ENCODE measurements around the gene SCAPER. TPM values are rescaled to one million over a fixed set of nuclear protein-coding genes. Genes with fewer than 3 reads are reported as not detected.
A peak's percentile ranks its signal among the peaks of the same experiment; 100 is the strongest.

The SCAPER gene
- total and polyA plus RNA-seq, 8 donors, result 4.9 to 136 (median 18.2) TPM

DNA sequence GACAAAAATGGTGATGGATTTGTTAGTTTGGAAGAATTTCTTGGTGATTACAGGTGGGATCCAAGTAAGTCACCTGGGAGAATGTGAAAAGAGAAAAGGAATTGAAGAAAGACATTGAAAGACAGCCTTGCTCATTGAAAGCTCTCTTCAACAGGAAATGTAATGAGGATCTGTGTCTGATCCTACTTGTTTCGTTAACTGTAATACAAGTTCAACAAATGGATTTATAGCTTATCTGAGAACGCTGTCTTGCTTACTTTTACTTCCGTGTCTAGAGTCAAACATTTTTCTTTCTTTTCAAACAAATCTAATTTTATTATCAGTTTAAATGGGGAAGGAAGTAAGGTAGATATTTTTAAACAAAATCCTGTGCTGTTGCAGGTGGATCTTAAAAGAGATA lies 42.3 kb upstream of the SCAPER start:
- DNase-seq, result no peak
- H3K36me3 ChIP-seq, result peaks cover 15 to 59% (median 55%) of the 10 kb centered on the region in 4 donors
- no peak overlapping the region for H3K4me3 ChIP-seq
- H3K4me1 ChIP-seq, result peaks cover 0 to 7% (median 0%) of the 10 kb centered on the region in 4 donors
- no peak overlapping the region for H3K27ac ChIP-seq
- no peaks in the 10 kb centered on the region for H3K27me3 ChIP-seq
- WGBS, 5 donors, result 36 to 58% (median 43%) methylated on average over 3 of the region's 3 CpGs
- H3K9me3 ChIP-seq, result no peaks in the 10 kb centered on the region
- TF ChIP-seq POLR2A (IDR thresholded peaks at IDR 0.05), result no peak
- TF ChIP-seq POLR2AphosphoS5 (IDR thresholded peaks at IDR 0.05), result no peak
- TF ChIP-seq CTCF (IDR thresholded peaks at IDR 0.05), result no peak
- no peak for TF ChIP-seq EP300 (IDR thresholded peaks at IDR 0.05)
- intact Hi-C loops (cut with DNase I; ENCODE audit: low total_unique reads), result no loop called here

DNA sequence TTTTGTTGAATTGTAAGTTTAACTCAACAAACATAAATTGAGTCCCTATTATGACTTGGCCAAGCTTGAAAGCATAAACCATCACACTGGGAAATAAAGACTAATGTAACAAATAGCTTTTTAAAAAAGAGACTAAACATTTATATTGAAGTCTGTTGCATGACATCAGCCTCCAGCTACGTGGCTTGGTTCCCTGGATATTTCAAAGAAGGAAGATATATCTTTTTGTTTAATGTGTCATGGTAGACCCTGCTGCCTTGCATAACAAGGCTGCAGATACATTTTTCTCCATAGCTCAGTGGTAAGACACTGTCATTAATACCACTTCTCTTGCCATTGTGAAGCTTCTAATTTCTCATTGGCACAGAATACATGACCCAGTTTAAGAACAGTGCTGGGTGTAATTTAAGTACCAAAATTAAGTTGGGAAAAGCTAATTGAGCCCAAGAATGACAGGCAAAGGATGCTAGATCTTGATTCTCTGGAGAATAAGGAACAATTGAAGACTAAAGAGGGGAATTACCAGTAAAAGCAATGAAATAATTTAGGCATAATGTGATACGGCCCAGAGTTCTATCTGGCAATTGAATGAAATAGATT lies 40.5 kb upstream of the SCAPER start:
- DNase-seq, result peak in 1 of 2 donors; percentile 53
- Histone ChIP-seq H3K36me3 (peaks cover 15 to 51% (median 49%) of the 10 kb centered on the region in 4 donors), H3K27ac (no peak overlapping the region), H3K9me3 (no peaks in the 10 kb centered on the region), H3K4me1 (peaks cover 0 to 7% (median 0%) of the 10 kb centered on the region in 4 donors), H3K27me3 (no peaks in the 10 kb centered on the region), H3K4me3 (no peak overlapping the region)
- intact Hi-C loops (cut with DNase I; ENCODE audit: low total_unique reads), result no loop called here
- WGBS, 5 donors, result 69 to 86% (median 80%) methylated on average over 2 of the region's 2 CpGs
- no peak for TF ChIP-seq EP300 (IDR thresholded peaks at IDR 0.05)
- TF ChIP-seq CTCF (IDR thresholded peaks at IDR 0.05), result no peak
- no peak for TF ChIP-seq POLR2A (IDR thresholded peaks at IDR 0.05)
- TF ChIP-seq POLR2AphosphoS5 (IDR thresholded peaks at IDR 0.05), result no peak

- Histone ChIP-seq H3K27me3 (no peaks in the 10 kb centered on the region), H3K27ac (no peak overlapping the region), H3K4me1 (peaks cover 0 to 7% (median 0%) of the 10 kb centered on the region in 4 donors), H3K9me3 (no peaks in the 10 kb centered on the region), H3K36me3 (peaks cover 19 to 43% (median 35%) of the 10 kb centered on the region in 4 donors), H3K4me3 (no peak overlapping the region)
- TF ChIP-seq POLR2AphosphoS5 (IDR thresholded peaks at IDR 0.05) (no peak), CTCF (IDR thresholded peaks at IDR 0.05) (no peak), POLR2A (IDR thresholded peaks at IDR 0.05) (no peak), EP300 (IDR thresholded peaks at IDR 0.05) (no peak)
- DNase-seq, result no peak
- intact Hi-C loops (cut with DNase I; ENCODE audit: low total_unique reads), result no loop called here
- 71 to 95% (median 85%) methylated on average over 2 of the region's 2 CpGs for WGBS, 5 donors
These were observed 37.2 kb upstream of the SCAPER start for GRCh38 chr15:76942331-76942730.

- TF ChIP-seq POLR2A (IDR thresholded peaks at IDR 0.05) (no peak), CTCF (IDR thresholded peaks at IDR 0.05) (no peak), EP300 (IDR thresholded peaks at IDR 0.05) (no peak)
- Histone ChIP-seq H3K4me1 (peaks cover 0 to 7% (median 0%) of the 10 kb centered on the region in 4 donors), H3K27ac (no peak overlapping the region), H3K27me3 (no peaks in the 10 kb centered on the region), H3K36me3 (peaks cover 22 to 46% (median 40%) of the 10 kb centered on the region in 4 donors), H3K4me3 (no peak overlapping the region), H3K9me3 (no peaks in the 10 kb centered on the region)
- WGBS, 5 donors, result 85 to 97% (median 92%) methylated on average over 2 of the region's 2 CpGs
- intact Hi-C loops (cut with DNase I; ENCODE audit: low total_unique reads), result no loop called here
- no peak for DNase-seq
These were observed 36.5 kb upstream of the SCAPER start for GRCh38 chr15:76941636-76942035.
